ENCODE measurements around the gene PNMA8B.

The PNMA8B gene

GRCh38 chr19:46466536-46467196 lies 29.0 kb downstream of the PNMA8B start:
- DNase-seq, result no peak
- TF ChIP-seq POLR2A (IDR thresholded peaks at IDR 0.05; ENCODE audit: low read length) (no peak), GATA1 (IDR thresholded peaks at IDR 0.05; ENCODE audit: low read depth, low read length) (no peak)

GRCh38 chr19:46463516-46463915 lies 32.2 kb downstream of the PNMA8B start:
- TF ChIP-seq GATA1 (IDR thresholded peaks at IDR 0.05; ENCODE audit: low read depth, low read length) (no peak), POLR2A (IDR thresholded peaks at IDR 0.05; ENCODE audit: low read length) (no peak)
- no peak for DNase-seq

GRCh38 chr19:46461537-46461936 lies 34.1 kb downstream of the PNMA8B start:
- no peak for TF ChIP-seq POLR2A (IDR thresholded peaks at IDR 0.05; ENCODE audit: low read length)
- TF ChIP-seq GATA1 (IDR thresholded peaks at IDR 0.05; ENCODE audit: low read depth, low read length), result no peak
- no peak for DNase-seq

GRCh38 chr19:46460981-46461380 lies 34.7 kb downstream of the PNMA8B start:
- no peak for DNase-seq
- no peak for TF ChIP-seq POLR2A (IDR thresholded peaks at IDR 0.05; ENCODE audit: low read length)
- TF ChIP-seq GATA1 (IDR thresholded peaks at IDR 0.05; ENCODE audit: low read depth, low read length), result no peak

GRCh38 chr19:46460055-46460454 lies 35.6 kb downstream of the PNMA8B start:
- no peak for DNase-seq
- TF ChIP-seq GATA1 (IDR thresholded peaks at IDR 0.05; ENCODE audit: low read depth, low read length) (no peak), POLR2A (IDR thresholded peaks at IDR 0.05; ENCODE audit: low read length) (no peak)

- no peak for DNase-seq
- TF ChIP-seq GATA1 (IDR thresholded peaks at IDR 0.05; ENCODE audit: low read depth, low read length) (no peak), POLR2A (IDR thresholded peaks at IDR 0.05; ENCODE audit: low read length) (no peak)
Measured at GRCh38 chr19:46456930-46457329, 38.7 kb downstream of the PNMA8B start.

- TF ChIP-seq GATA1 (IDR thresholded peaks at IDR 0.05; ENCODE audit: low read depth, low read length) (no peak), POLR2A (IDR thresholded peaks at IDR 0.05; ENCODE audit: low read length) (no peak)
- DNase-seq, result no peak
Measured at GRCh38 chr19:46454244-46454643, 41.4 kb downstream of the PNMA8B start.

- TF ChIP-seq GATA1 (IDR thresholded peaks at IDR 0.05; ENCODE audit: low read depth, low read length), result no peak
- TF ChIP-seq POLR2A (IDR thresholded peaks at IDR 0.05; ENCODE audit: low read length), result no peak
- DNase-seq, result no peak
Measured at GRCh38 chr19:46453661-46454060, 42.0 kb downstream of the PNMA8B start.

- no peak for TF ChIP-seq POLR2A (IDR thresholded peaks at IDR 0.05; ENCODE audit: low read length)
- no peak for TF ChIP-seq GATA1 (IDR thresholded peaks at IDR 0.05; ENCODE audit: low read depth, low read length)
- no peak for DNase-seq
Measured at GRCh38 chr19:46452186-46452585, 43.5 kb downstream of the PNMA8B start.

GRCh38 chr19:46451352-46451751 lies 44.3 kb downstream of the PNMA8B start:
- TF ChIP-seq POLR2A (IDR thresholded peaks at IDR 0.05; ENCODE audit: low read length) (no peak), GATA1 (IDR thresholded peaks at IDR 0.05; ENCODE audit: low read depth, low read length) (no peak)
- no peak for DNase-seq

- no peak for DNase-seq
- TF ChIP-seq GATA1 (IDR thresholded peaks at IDR 0.05; ENCODE audit: low read depth, low read length) (no peak), POLR2A (IDR thresholded peaks at IDR 0.05; ENCODE audit: low read length) (no peak)
Measured at GRCh38 chr19:46450737-46451136, 44.9 kb downstream of the PNMA8B start.

GRCh38 chr19:46449228-46449627 lies 46.4 kb downstream of the PNMA8B start:
- TF ChIP-seq POLR2A (IDR thresholded peaks at IDR 0.05; ENCODE audit: low read length) (no peak), GATA1 (IDR thresholded peaks at IDR 0.05; ENCODE audit: low read depth, low read length) (no peak)
- no peak for DNase-seq

- no peak for DNase-seq
- TF ChIP-seq POLR2A (IDR thresholded peaks at IDR 0.05; ENCODE audit: low read length) (no peak), GATA1 (IDR thresholded peaks at IDR 0.05; ENCODE audit: low read depth, low read length) (no peak)
Measured at GRCh38 chr19:46448601-46449000, 47.1 kb downstream of the PNMA8B start.

- no peak for DNase-seq
- TF ChIP-seq POLR2A (IDR thresholded peaks at IDR 0.05; ENCODE audit: low read length) (no peak), GATA1 (IDR thresholded peaks at IDR 0.05; ENCODE audit: low read depth, low read length) (no peak)
Measured at GRCh38 chr19:46447824-46448223, 47.8 kb downstream of the PNMA8B start.

- no peak for DNase-seq
- TF ChIP-seq POLR2A (IDR thresholded peaks at IDR 0.05; ENCODE audit: low read length) (no peak), GATA1 (IDR thresholded peaks at IDR 0.05; ENCODE audit: low read depth, low read length) (no peak)
Measured at GRCh38 chr19:46447006-46447405, 48.7 kb downstream of the PNMA8B start.
